MM.1S (cell line): ENCODE measurements around the gene DLX3.

Experiments
- DNase-seq: peaks from one replicate; pipeline ENCODE4 v3.0.0-alpha.2; 2015
- H2AFZ ChIP-seq: fragments of 300-600 bp; sonication (generic); 2 replicates; pipeline ENCODE4 v1.6.0; 2016; ENCODE audit warnings: antibody characterized with exemption, low read length
- H3F3A ChIP-seq: fragments of 300-600 bp; sonication (generic); 2 replicates; pipeline ENCODE4 v1.6.1; 2016; ENCODE audit warnings: mild to moderate bottlenecking, antibody characterized with exemption, low read length, moderate library complexity, mixed read lengths; ENCODE audit not compliant: insufficient read depth
- H3K27ac ChIP-seq: fragments of 300-600 bp; sonication (generic); 2 replicates; pipeline ENCODE4 v1.5.1; 2016; ENCODE audit warnings: mild to moderate bottlenecking, low read length
- H3K27me3 ChIP-seq: fragments of 300-600 bp; sonication (generic); replicated peaks from 2 replicates; pipeline ENCODE4 v1.6.0; 2016; ENCODE audit warnings: low read length; ENCODE audit not compliant: insufficient read depth
- H3K36me3 ChIP-seq: fragments of 300-600 bp; sonication (generic); replicated peaks from 2 replicates; pipeline ENCODE4 v1.6.1; 2016; ENCODE audit warnings: mild to moderate bottlenecking, low read length, mixed read lengths; ENCODE audit not compliant: insufficient read depth
- H3K4me1 ChIP-seq: fragments of 300-600 bp; sonication (generic); 2 replicates; pipeline ENCODE4 v1.6.1; 2016; ENCODE audit warnings: low read length, mixed read lengths
- H3K4me2 ChIP-seq: fragments of 300-600 bp; sonication (generic); 2 replicates; pipeline ENCODE4 v1.6.0; 2016; ENCODE audit warnings: low read depth, low read length
- H3K4me3 ChIP-seq: fragments of 300-600 bp; sonication (generic); 2 replicates; pipeline ENCODE4 v1.5.1; 2016; ENCODE audit warnings: low read length, mixed read lengths
- H3K79me2 ChIP-seq: fragments of 300-600 bp; sonication (generic); 2 replicates; pipeline ENCODE4 v1.6.1; 2016; ENCODE audit warnings: mixed run types, low read length, mixed read lengths
- H3K9ac ChIP-seq: fragments of 300-600 bp; sonication (generic); 2 replicates; pipeline ENCODE4 v1.6.1; 2016; ENCODE audit warnings: low read length, mixed read lengths
- H3K9me2 ChIP-seq: fragments of 300-600 bp; sonication (generic); replicated peaks from 2 replicates; pipeline ENCODE4 v1.6.1; 2016; ENCODE audit warnings: mild to moderate bottlenecking, low read length, mixed read lengths; ENCODE audit not compliant: insufficient read depth
- H3K9me3 ChIP-seq: fragments of 300-600 bp; sonication (generic); replicated peaks from 2 replicates; pipeline ENCODE4 v1.6.1; 2016; ENCODE audit warnings: mild to moderate bottlenecking, low read length, mixed read lengths; ENCODE audit not compliant: insufficient read depth
- H4K20me1 ChIP-seq: fragments of 300-600 bp; sonication (generic); 2 replicates; pipeline ENCODE4 v1.6.1; 2016; ENCODE audit warnings: mild to moderate bottlenecking, low read length, moderate library complexity, mixed read lengths; ENCODE audit not compliant: insufficient read depth
- CTCF ChIP-seq: fragments of 300-600 bp; sonication (generic); IDR thresholded peaks from 2 replicates; pipeline ENCODE4 v1.5.1; 2016; ENCODE audit warnings: antibody characterized with exemption, low read length, mixed read lengths
- EZH2 ChIP-seq: fragments of 300-600 bp; sonication (generic); optimal IDR thresholded peaks from 2 replicates; pipeline ENCODE3; 2017; ENCODE audit warnings: low read depth, mild to moderate bottlenecking, antibody characterized with exemption, low read length, mixed read lengths
- EZH2phosphoT487 ChIP-seq: fragments of 300-600 bp; sonication (generic); IDR thresholded peaks from 2 replicates; pipeline ENCODE4 v1.6.1; 2018; ENCODE audit warnings: antibody characterized with exemption, low read length

Gene DLX3

GRCh38 chr17:50028736-50029120 is 33.7 kb upstream of the DLX3 start:
- Histone ChIP-seq H3K4me1 (peaks cover 6% of the 10 kb centered on the region), H3K9ac (no peak overlapping the region), H3K36me3 (no peaks in the 10 kb centered on the region), H3K9me3 (no peaks in the 10 kb centered on the region), H3K4me3 (no peak overlapping the region), H3K9me2 (no peaks in the 10 kb centered on the region), H3K4me2 (no peak overlapping the region), H4K20me1 (no peaks in the 10 kb centered on the region), H3K79me2 (no peaks in the 10 kb centered on the region), H3K27ac (no peak overlapping the region), H3K27me3 (no peaks in the 10 kb centered on the region), H3F3A (peaks cover 11% of the 10 kb centered on the region), H2AFZ (no peak overlapping the region)
- no peak for DNase-seq
- no peak for TF ChIP-seq CTCF
- no peak for TF ChIP-seq EZH2phosphoT487
- TF ChIP-seq EZH2: no peak

- H3K4me1 ChIP-seq: peaks cover 6% of the 10 kb centered on the region
- no peaks in the 10 kb centered on the region for H3K9me3 ChIP-seq
- H4K20me1 ChIP-seq: no peaks in the 10 kb centered on the region
- H3K36me3 ChIP-seq: no peaks in the 10 kb centered on the region
- no peak overlapping the region for H3K27ac ChIP-seq
- no peak overlapping the region for H3K9ac ChIP-seq
- no peak for DNase-seq
- H3K9me2 ChIP-seq: no peaks in the 10 kb centered on the region
- H3K4me2 ChIP-seq: no peak overlapping the region
- TF ChIP-seq CTCF: no peak
- TF ChIP-seq EZH2: no peak
- TF ChIP-seq EZH2phosphoT487: no peak
- no peaks in the 10 kb centered on the region for H3K79me2 ChIP-seq
- H2AFZ ChIP-seq: no peak overlapping the region
- peaks cover 14% of the 10 kb centered on the region for H3F3A ChIP-seq
- H3K27me3 ChIP-seq: no peaks in the 10 kb centered on the region
- H3K4me3 ChIP-seq: no peak overlapping the region
Observed at GRCh38 chr17:50027881-50028735, 33.1 kb upstream of the DLX3 start.

GRCh38 chr17:50027172-50027880 is 32.3 kb upstream of the DLX3 start:
- H3K9me3 ChIP-seq: no peaks in the 10 kb centered on the region
- no peaks in the 10 kb centered on the region for H4K20me1 ChIP-seq
- H3K4me3 ChIP-seq: peak overlapping the region; percentile 52
- DNase-seq: no peak
- H3K9me2 ChIP-seq: no peaks in the 10 kb centered on the region
- peaks cover 14% of the 10 kb centered on the region for H3F3A ChIP-seq
- H3K36me3 ChIP-seq: no peaks in the 10 kb centered on the region
- TF ChIP-seq CTCF: no peak
- no peak for TF ChIP-seq EZH2phosphoT487
- TF ChIP-seq EZH2: no peak
- H3K27ac ChIP-seq: no peak overlapping the region
- no peak overlapping the region for H3K9ac ChIP-seq
- no peaks in the 10 kb centered on the region for H3K79me2 ChIP-seq
- H3K4me2 ChIP-seq: peak overlapping the region; percentile 87; the same call in 1 of the 2 replicates
- no peaks in the 10 kb centered on the region for H3K27me3 ChIP-seq
- peaks cover 6% of the 10 kb centered on the region for H3K4me1 ChIP-seq
- peak overlapping the region; percentile 60 for H2AFZ ChIP-seq
